PC-3 (cell line): ENCODE results near the gene NR1H4.
"Not testable (repeated sequence)": the region's sequence is repeated elsewhere in the genome, so short reads cannot be mapped to it uniquely, and the experiment has no call there.

Source experiments
- EZH2 ChIP-seq: fragments of 300-600 bp; sonication (generic); IDR thresholded peaks from one replicate; pipeline ENCODE4 v1.6.1; 2017; ENCODE audit warnings: antibody characterized with exemption, mild to moderate bottlenecking, low read length; ENCODE audit not compliant: unreplicated experiment
- TF ChIP-seq, protein P1 (sequence below): fragments of 300-600 bp; sonication (generic); conservative IDR thresholded peaks from 2 replicates; pipeline ENCODE4 v1.5.1; 2017; ENCODE audit warnings: antibody characterized with exemption, low read depth, mild to moderate bottlenecking, low read length

DNA sequence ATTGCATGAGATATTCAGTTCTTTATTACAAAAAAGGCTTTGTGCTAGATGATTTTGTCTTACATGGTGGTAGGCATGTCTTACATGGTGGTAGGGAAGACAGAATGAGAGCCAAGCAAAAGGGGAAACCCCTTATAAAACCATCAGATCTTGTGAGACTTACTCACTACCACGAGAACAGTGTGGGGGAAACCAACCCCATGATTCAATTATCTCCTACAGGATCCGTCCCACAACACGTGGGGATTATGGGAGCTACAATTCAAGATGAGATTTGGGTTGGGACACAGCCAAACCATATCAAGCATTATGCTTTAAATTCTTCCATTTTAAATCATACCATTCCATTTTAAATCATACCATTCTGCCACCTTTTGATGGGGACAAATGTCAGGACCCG lies 29.1 kb downstream of the NR1H4 start:
- TF ChIP-seq, protein P1, sequence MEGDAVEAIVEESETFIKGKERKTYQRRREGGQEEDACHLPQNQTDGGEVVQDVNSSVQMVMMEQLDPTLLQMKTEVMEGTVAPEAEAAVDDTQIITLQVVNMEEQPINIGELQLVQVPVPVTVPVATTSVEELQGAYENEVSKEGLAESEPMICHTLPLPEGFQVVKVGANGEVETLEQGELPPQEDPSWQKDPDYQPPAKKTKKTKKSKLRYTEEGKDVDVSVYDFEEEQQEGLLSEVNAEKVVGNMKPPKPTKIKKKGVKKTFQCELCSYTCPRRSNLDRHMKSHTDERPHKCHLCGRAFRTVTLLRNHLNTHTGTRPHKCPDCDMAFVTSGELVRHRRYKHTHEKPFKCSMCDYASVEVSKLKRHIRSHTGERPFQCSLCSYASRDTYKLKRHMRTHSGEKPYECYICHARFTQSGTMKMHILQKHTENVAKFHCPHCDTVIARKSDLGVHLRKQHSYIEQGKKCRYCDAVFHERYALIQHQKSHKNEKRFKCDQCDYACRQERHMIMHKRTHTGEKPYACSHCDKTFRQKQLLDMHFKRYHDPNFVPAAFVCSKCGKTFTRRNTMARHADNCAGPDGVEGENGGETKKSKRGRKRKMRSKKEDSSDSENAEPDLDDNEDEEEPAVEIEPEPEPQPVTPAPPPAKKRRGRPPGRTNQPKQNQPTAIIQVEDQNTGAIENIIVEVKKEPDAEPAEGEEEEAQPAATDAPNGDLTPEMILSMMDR, result not testable (repeated sequence)
- not testable (repeated sequence) for TF ChIP-seq EZH2
